Measurements from ENCODE around the gene LVRN.
A peak's percentile ranks its signal among the peaks of the same experiment; 100 is the strongest.

The LVRN gene

DNA sequence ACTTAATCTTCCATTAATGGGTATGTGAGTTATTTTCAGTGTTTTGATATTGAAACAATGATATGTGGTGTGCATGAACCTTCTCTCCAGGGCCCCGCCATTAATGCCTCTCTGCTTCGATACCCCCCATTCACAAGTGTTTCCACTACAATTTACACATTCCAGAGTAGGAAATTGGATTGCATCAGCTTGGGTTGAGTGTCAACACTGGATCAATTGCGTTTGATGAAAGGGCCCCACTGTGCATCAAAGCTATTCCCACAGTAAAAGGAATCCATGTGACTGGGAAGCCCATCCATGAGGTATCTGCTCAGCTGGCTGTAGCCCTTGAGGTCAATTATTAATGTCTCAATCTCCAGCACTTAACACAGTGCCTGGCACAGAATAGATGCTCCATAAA lies 17.8 kb upstream of the LVRN start:
- Mint-ChIP-seq H3K27ac (no peak overlapping the region), H3K27me3 (peaks cover 3% of the 10 kb centered on the region), H3K36me3 (ENCODE audit: low read depth) (no peaks in the 10 kb centered on the region), H3K9me3 (no peaks in the 10 kb centered on the region), H3K4me1 (no peaks in the 10 kb centered on the region), H3K4me3 (no peak overlapping the region)
- DNase-seq (no peak), ATAC-seq (no peak)

DNA sequence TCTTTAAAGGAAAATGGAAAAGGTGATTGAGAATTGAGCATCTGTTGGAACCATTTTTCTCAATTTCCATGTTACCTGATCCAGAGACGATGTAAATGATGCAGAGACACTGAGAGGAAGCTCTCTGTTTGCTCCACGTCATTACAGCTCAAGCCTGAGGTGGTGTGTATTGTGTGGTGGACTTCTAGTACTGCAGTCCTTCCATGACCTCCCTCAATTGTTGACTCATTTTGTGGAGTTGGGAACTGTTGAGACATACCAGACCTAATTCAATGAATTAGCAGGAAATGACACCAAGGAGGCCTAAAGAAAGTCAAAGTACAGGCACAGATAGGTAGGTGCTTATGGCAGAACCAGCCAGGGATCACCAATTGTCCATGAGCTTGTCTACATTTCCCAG lies 15.6 kb upstream of the LVRN start:
- H3K27me3 Mint-ChIP-seq: peaks cover 4% of the 10 kb centered on the region
- no peak for DNase-seq
- H3K4me3 Mint-ChIP-seq: no peak overlapping the region
- no peaks in the 10 kb centered on the region for H3K9me3 Mint-ChIP-seq
- H3K36me3 Mint-ChIP-seq (ENCODE audit: low read depth): no peaks in the 10 kb centered on the region
- H3K27ac Mint-ChIP-seq: no peak overlapping the region
- H3K4me1 Mint-ChIP-seq: no peaks in the 10 kb centered on the region
- no peak for ATAC-seq

DNA sequence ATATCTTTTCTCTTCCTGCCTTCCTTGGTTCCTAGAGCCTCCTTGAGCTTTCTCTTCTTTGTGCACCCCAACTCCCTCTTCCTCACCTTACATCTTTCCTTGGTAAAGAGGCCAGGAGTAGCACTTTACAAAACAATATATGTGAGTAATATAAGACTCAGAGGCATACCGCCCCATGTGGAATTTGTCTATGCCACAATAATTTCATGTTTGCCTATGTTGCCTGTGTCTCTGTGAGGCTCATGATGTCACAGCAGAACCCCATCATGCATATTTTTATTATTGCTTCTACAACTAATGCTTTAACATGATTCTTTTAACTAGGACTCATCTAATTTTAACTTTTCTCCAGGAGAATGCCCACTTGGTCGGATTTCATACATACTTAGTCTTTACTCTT lies 15.0 kb upstream of the LVRN start:
- Mint-ChIP-seq H3K4me3 (no peak overlapping the region), H3K4me1 (no peaks in the 10 kb centered on the region), H3K27ac (no peak overlapping the region), H3K9me3 (no peaks in the 10 kb centered on the region), H3K36me3 (ENCODE audit: low read depth) (no peaks in the 10 kb centered on the region), H3K27me3 (peaks cover 6% of the 10 kb centered on the region)
- DNase-seq (no peak), ATAC-seq (no peak)

DNA sequence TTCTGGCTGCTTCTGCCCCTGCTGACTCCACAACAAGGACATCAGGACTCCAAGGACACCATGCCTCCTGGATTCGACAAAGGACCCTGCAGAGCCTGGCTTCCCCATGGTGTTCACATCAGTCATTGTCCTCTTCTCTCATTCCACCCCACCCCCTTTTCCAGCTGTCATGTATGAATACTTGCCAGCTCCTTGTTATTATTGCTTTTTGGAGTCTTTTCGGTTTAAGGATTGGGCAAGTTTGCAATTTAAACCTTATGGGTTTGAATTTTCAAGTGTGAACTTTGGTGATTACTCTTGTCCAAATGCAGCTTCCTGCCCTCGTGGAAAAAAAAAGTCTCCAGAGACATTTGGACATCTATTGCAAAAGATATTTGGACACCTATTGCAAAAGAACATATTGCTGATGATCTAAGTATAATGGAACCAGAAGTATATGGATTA lies 14.2 kb upstream of the LVRN start:
- H3K4me1 Mint-ChIP-seq: no peaks in the 10 kb centered on the region
- H3K27ac Mint-ChIP-seq: no peak overlapping the region
- H3K27me3 Mint-ChIP-seq: peaks cover 11% of the 10 kb centered on the region
- no peaks in the 10 kb centered on the region for H3K36me3 Mint-ChIP-seq (ENCODE audit: low read depth)
- DNase-seq (no peak), ATAC-seq (no peak)
- H3K9me3 Mint-ChIP-seq: no peaks in the 10 kb centered on the region
- H3K4me3 Mint-ChIP-seq: no peak overlapping the region

DNA sequence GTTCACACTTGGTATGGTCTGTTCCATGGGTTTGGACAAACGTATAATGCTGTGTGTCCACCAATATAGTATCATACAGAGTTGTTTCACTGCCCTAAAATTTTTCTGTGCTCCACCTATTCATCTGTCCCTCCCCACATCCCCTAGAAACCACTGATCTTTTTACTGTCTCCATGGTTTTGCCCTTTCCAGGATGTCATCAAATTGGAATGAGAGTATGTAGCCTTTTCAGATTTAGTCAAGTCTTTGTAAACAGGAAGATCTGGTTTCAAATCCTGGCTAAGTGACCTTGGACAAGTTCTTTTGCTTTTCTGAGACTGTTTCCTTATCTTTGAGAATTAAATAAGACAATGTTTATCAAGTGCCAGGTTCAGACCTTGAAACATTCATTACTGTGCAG lies 13.2 kb upstream of the LVRN start:
- DNase-seq (no peak), ATAC-seq (no peak)
- no peaks in the 10 kb centered on the region for H3K36me3 Mint-ChIP-seq (ENCODE audit: low read depth)
- H3K4me1 Mint-ChIP-seq: no peaks in the 10 kb centered on the region
- H3K27me3 Mint-ChIP-seq: peaks cover 12% of the 10 kb centered on the region
- H3K9me3 Mint-ChIP-seq: no peaks in the 10 kb centered on the region
- no peak overlapping the region for H3K4me3 Mint-ChIP-seq
- no peak overlapping the region for H3K27ac Mint-ChIP-seq

DNA sequence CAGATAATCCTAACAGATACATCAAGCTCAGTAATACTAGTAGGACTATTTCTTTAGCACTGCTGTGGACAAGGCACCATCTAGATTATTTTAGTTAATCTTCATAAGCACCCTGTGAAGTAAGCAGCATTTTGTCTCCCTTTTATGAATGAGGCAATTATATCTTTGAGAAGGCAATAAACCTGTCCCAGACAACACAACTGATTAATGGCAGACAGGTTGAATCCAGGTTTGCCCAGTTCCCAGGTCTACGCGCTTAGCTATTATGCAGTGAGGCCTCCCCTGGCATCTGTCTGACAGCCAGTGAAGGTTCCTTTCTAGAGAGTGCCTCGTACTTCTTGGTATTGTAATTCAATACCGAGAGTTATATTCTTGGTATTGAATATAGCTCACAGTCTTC lies 9.7 kb upstream of the LVRN start:
- peaks cover 12% of the 10 kb centered on the region for H3K27me3 Mint-ChIP-seq
- ATAC-seq (no peak), DNase-seq (no peak)
- H3K36me3 Mint-ChIP-seq (ENCODE audit: low read depth): no peaks in the 10 kb centered on the region
- no peak overlapping the region for H3K27ac Mint-ChIP-seq
- no peaks in the 10 kb centered on the region for H3K4me1 Mint-ChIP-seq
- H3K9me3 Mint-ChIP-seq: no peaks in the 10 kb centered on the region
- H3K4me3 Mint-ChIP-seq: no peak overlapping the region

DNA sequence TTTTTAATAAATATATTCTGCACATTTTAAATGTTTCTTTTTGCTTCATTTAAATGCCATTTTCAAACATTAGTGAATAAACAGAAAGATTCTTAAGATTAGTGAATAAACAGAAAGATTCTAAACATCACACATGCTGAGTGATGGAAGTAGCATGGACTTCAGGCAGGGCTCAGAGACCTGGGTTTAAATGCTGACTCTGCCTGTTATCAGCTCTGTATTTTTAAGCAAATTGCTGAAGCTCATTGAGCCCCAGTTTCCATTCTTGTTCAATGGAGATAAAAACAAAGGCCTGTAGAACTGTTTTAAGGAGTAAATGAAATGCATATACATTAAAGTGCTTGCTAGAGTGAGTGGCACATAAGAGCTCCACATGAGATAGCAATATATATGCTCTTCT lies 8.1 kb upstream of the LVRN start:
- Mint-ChIP-seq H3K9me3 (no peaks in the 10 kb centered on the region), H3K27ac (no peak overlapping the region), H3K36me3 (ENCODE audit: low read depth) (no peaks in the 10 kb centered on the region), H3K27me3 (peaks cover 18% of the 10 kb centered on the region), H3K4me1 (no peaks in the 10 kb centered on the region), H3K4me3 (no peak overlapping the region)
- no peak for ATAC-seq
- DNase-seq: no peak

DNA sequence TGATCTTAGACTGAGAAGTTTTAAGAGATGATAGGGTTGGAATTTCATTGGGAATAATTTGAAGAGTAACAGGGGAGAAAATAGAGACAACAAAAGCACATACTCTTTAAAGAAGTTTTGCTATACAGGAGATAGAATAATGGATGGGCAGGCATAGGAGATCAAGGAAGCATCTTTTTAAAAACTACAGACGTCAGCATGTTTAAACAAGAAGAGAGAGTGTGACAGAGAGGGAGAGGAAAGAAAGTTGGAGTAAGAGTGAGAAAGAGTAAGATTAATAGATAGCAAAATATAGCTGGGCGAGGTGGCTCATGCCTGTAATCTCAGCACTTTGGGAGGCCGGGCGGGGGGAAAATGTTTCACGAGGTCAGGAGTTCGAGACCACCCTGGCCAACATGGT lies 5.3 kb upstream of the LVRN start:
- ATAC-seq (no peak), DNase-seq (no peak)
- Mint-ChIP-seq H3K4me3 (no peak overlapping the region), H3K9me3 (no peaks in the 10 kb centered on the region), H3K36me3 (ENCODE audit: low read depth) (no peaks in the 10 kb centered on the region), H3K27me3 (peaks cover 39% of the 10 kb centered on the region), H3K27ac (no peak overlapping the region), H3K4me1 (peaks cover 7% of the 10 kb centered on the region)

DNA sequence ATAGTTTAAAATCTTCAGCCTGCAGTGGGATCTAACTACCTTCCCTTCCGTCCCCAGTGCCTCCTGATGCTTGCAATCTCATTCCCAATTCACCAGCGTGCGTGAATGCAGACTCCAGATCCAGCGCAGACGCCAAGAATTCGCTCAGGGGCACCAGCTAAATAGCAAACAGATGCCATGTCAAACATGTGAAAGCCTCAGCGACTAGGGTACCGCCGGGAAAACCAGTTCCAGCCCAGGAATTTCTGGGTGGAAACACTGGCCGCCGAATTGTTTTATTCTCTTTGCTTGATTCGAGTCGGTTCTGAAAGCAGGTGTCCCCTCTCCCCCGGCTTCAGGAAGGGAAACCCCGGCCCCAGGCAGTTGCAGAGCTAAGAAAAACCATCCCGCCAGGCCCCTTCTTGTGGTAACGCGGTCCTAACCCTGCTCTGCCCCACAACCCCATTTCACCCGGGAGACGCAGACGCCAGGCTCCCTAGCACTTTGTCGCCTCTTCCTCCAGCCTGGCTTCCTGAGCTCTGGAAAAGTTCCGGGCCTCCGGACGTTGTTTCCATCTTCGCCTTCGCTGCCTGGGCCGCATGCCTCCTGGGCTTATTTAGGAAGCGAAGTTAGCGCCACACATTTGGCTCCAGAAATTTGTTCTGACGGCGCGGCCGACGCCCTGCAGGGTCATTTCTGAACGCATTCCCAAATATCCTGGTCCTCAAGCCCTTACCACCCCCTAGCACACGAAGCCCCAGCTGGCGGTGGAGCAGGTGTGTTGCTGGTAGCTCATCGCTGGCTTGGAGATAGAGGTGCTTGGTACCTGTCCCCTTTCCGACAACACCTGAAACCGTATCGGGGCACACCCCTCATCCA lies 665 bp upstream of the LVRN start:
- H3K36me3 Mint-ChIP-seq (ENCODE audit: low read depth): no peaks in the 10 kb centered on the region
- H3K4me1 Mint-ChIP-seq: peaks cover 9% of the 10 kb centered on the region
- H3K9me3 Mint-ChIP-seq: no peaks in the 10 kb centered on the region
- H3K4me3 Mint-ChIP-seq: peak overlapping the region; percentile 28
- DNase-seq: no peak
- ATAC-seq: no peak
- H3K27me3 Mint-ChIP-seq: peaks cover 59% of the 10 kb centered on the region
- no peak overlapping the region for H3K27ac Mint-ChIP-seq

DNA sequence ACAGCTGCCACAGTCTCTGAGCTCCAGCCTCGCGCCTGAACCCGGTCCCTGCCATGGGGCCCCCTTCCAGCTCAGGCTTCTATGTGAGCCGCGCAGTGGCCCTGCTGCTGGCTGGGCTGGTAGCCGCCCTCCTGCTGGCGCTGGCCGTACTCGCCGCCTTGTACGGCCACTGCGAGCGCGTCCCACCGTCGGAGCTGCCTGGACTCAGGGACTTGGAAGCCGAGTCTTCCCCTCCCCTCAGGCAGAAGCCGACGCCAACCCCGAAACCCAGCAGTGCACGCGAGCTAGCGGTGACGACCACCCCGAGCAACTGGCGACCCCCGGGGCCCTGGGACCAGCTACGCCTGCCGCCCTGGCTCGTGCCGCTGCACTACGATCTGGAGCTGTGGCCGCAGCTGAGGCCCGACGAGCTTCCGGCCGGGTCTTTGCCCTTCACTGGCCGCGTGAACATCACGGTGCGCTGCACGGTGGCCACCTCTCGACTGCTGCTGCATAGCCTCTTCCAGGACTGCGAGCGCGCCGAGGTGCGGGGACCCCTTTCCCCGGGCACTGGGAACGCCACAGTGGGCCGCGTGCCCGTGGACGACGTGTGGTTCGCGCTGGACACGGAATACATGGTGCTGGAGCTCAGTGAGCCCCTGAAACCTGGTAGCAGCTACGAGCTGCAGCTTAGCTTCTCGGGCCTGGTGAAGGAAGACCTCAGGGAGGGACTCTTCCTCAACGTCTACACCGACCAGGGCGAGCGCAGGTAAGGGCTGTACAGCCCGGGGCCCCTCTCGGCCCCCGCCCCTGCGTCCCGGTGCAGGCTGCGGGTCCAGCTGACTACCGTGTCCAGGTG lies 509 bp downstream of the LVRN start:
- H3K4me1 Mint-ChIP-seq: peaks cover 9% of the 10 kb centered on the region
- no peaks in the 10 kb centered on the region for H3K36me3 Mint-ChIP-seq (ENCODE audit: low read depth)
- ATAC-seq: peak; percentile 40
- no peak overlapping the region for H3K4me3 Mint-ChIP-seq
- H3K27me3 Mint-ChIP-seq: peaks cover 60% of the 10 kb centered on the region
- no peak overlapping the region for H3K27ac Mint-ChIP-seq
- peak; percentile 4 for DNase-seq
- no peaks in the 10 kb centered on the region for H3K9me3 Mint-ChIP-seq

DNA sequence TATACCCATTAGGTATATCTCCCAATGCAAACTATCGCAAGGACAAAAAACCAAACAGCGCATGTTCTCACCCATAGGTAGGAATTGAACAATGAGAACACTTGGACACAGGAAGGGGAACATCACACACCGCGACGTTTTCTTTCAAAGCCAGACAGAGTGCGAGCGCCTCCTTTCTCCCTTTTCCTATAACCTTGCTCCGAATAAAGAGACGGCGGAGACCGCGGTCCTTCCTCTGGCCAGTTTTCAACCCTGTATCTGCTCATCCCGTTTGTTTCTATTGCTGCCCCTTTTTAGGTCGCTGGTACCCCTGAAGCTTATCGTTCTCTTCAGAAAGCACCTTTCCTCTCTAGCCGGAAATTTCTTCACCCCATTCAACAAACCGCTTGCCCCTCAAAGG lies 1.3 kb downstream of the LVRN start:
- H3K27me3 Mint-ChIP-seq: peaks cover 67% of the 10 kb centered on the region
- H3K4me1 Mint-ChIP-seq: peaks cover 9% of the 10 kb centered on the region
- no peak for ATAC-seq
- no peak overlapping the region for H3K27ac Mint-ChIP-seq
- H3K36me3 Mint-ChIP-seq (ENCODE audit: low read depth): no peaks in the 10 kb centered on the region
- H3K4me3 Mint-ChIP-seq: no peak overlapping the region
- H3K9me3 Mint-ChIP-seq: no peaks in the 10 kb centered on the region
- DNase-seq: no peak

DNA sequence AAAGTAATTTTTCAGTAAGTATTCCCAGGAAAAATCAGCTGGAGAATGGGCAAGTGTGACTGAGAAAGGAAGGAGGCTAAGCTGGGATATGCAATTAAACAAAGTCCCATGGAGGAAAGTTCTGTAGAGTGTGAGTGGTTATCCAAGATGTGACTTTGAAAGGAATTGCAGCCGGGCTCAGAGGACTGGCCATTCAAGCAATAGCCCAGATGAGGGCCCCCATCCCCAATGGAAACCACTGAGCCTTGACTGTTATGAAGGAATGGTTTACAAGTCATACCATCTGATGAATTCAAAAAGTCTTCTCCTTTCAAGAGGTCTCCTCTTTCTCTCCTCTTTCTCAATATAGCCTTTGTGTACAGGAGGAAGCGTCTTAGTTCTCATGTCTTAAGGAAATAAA lies 6.5 kb downstream of the LVRN start:
- H3K4me3 Mint-ChIP-seq: no peak overlapping the region
- peaks cover 46% of the 10 kb centered on the region for H3K27me3 Mint-ChIP-seq
- no peaks in the 10 kb centered on the region for H3K36me3 Mint-ChIP-seq (ENCODE audit: low read depth)
- H3K27ac Mint-ChIP-seq: no peak overlapping the region
- DNase-seq (no peak), ATAC-seq (no peak)
- no peaks in the 10 kb centered on the region for H3K9me3 Mint-ChIP-seq
- no peaks in the 10 kb centered on the region for H3K4me1 Mint-ChIP-seq

DNA sequence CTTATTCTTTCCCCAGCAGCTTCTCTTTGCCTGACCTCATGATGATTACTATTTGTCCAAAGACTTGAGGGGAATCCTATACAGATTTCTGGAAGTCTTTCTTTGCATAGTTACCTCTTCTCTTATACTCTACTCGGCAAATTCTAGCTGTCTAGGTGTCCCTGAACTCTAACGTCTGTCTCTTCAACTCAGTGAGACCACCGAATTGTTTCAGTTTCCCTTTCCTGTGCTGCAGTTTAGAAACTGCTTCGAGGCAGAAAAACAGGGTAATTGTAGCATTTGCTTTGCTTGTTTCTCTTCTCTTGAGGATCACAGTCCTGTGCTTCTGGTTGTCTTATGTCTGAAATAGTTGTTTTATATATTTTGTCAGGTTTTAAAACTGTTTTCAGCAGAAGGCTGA lies 14.8 kb downstream of the LVRN start:
- ATAC-seq (no peak), DNase-seq (no peak)
- H3K27me3 Mint-ChIP-seq: peaks cover 34% of the 10 kb centered on the region
- H3K4me3 Mint-ChIP-seq: no peak overlapping the region
- no peaks in the 10 kb centered on the region for H3K4me1 Mint-ChIP-seq
- H3K36me3 Mint-ChIP-seq (ENCODE audit: low read depth): peaks cover 1% of the 10 kb centered on the region
- H3K9me3 Mint-ChIP-seq: no peaks in the 10 kb centered on the region
- H3K27ac Mint-ChIP-seq: no peak overlapping the region

DNA sequence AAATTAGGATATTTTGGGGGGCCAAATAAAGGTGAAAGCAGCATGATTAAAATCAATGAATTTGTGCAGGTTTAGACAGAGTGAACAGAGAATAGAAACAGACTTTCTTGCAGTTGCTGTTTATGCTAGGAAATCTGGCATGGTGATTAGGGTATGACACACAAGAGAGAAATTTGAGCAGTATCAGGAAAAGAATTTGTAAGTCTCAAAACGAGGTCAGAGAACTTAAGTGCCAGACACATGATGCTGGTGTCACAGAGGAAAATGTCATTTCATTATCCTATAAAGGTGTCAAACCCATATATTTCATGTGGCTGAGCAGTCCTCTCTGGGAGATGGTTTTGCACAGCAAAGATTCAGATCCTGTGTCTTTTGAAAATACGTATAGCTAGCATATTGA lies 15.7 kb downstream of the LVRN start:
- peaks cover 1% of the 10 kb centered on the region for H3K36me3 Mint-ChIP-seq (ENCODE audit: low read depth)
- H3K4me3 Mint-ChIP-seq: no peak overlapping the region
- H3K27ac Mint-ChIP-seq: no peak overlapping the region
- ATAC-seq (no peak), DNase-seq (no peak)
- H3K4me1 Mint-ChIP-seq: no peaks in the 10 kb centered on the region
- peaks cover 38% of the 10 kb centered on the region for H3K27me3 Mint-ChIP-seq
- H3K9me3 Mint-ChIP-seq: no peaks in the 10 kb centered on the region

DNA sequence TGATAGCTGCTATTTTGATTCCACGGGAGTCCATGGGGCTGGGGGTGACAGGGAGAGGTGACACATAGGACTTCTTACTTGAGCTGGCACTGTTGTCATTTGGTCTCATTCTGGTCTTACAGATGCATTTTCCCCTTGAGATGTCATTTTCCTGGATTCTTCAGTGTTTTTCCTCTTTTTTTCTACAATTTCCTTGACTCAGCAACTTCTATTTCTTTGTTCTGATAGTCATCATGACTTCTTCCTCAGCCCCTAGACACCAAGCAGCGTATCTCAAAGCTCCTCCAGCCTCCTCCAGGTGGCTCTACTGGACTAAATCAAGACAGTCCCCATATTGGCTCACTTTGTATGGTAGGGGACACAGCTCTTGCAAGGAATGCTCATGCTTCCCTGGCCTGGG lies 16.5 kb downstream of the LVRN start:
- H3K4me1 Mint-ChIP-seq: no peaks in the 10 kb centered on the region
- DNase-seq (no peak), ATAC-seq (no peak)
- no peaks in the 10 kb centered on the region for H3K9me3 Mint-ChIP-seq
- H3K27ac Mint-ChIP-seq: no peak overlapping the region
- H3K4me3 Mint-ChIP-seq: no peak overlapping the region
- H3K27me3 Mint-ChIP-seq: peaks cover 38% of the 10 kb centered on the region
- peaks cover 1% of the 10 kb centered on the region for H3K36me3 Mint-ChIP-seq (ENCODE audit: low read depth)
